Mesothelial cell of epicardium (in vitro differentiated cells): ENCODE data around the gene NPC1. TPM values are rescaled to one million over a fixed set of nuclear protein-coding genes. Genes with fewer than 3 reads are reported as not detected.

Experiments used
- DNase-seq, 2 experiments: peaks; one replicate each; pipeline ENCODE4 v3.0.0; 2021; ENCODE audit warnings: low spot score in 2 of 2; ENCODE audit not compliant: unreplicated experiment in 2 of 2
- H3K27ac Mint-ChIP-seq: 2 replicates; pipeline ENCODE4 v1.8.0; 2021; ENCODE audit warnings: mixed read lengths
- H3K27me3 Mint-ChIP-seq: 2 replicates; pipeline ENCODE4 v1.8.0; 2021; ENCODE audit warnings: low read depth, mixed read lengths
- H3K36me3 Mint-ChIP-seq: 2 replicates; pipeline ENCODE4 v1.8.0; 2021; ENCODE audit warnings: mixed read lengths
- H3K4me1 Mint-ChIP-seq: 2 replicates; pipeline ENCODE4 v1.8.0; 2021; ENCODE audit warnings: mixed read lengths
- H3K4me3 Mint-ChIP-seq: 2 replicates; pipeline ENCODE4 v1.8.0; 2021; ENCODE audit warnings: mild to moderate bottlenecking, moderate library complexity, mixed read lengths
- H3K9me3 Mint-ChIP-seq: 2 replicates; pipeline ENCODE4 v1.8.0; 2021; ENCODE audit warnings: mixed read lengths
- total RNA-seq: library from RNA; stranded (reverse); gene quantifications from 3 replicates; pipeline ENCODE4 v1.2.1, GENCODE V29; 2021
- TF ChIP-seq, protein P1 (sequence below): fragments of 200-600 bp; sonication (generic); IDR thresholded peaks from one replicate; pipeline ENCODE4 v1.5.0; 2021; ENCODE audit warnings: antibody characterized with exemption; ENCODE audit not compliant: unreplicated experiment

The NPC1 gene
- total RNA-seq, 1 donor from 2014 or later: 39.9 TPM

DNA sequence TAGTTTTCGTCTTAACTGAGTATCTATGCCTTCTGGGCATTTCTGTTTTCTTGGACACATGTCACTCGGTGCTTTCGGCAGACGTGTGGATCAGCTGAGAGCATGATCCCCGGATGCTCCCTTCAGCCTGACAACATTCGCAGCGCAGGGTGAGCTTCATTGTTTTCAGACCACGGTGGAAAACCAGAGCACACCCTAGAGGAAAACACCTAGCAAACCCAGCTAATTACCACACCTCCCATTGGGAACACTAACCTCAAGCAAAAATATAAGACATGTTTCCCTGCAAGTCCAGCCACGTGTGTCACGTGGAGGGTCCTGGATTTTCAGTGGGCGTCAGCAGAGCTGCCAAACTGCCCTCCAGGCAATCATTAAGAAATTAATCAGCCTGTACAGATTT is 45.4 kb upstream of the NPC1 start:
- Mint-ChIP-seq H3K9me3 (no peaks in the 10 kb centered on the region), H3K4me3 (no peak overlapping the region), H3K27ac (peak overlapping the region; percentile 33), H3K36me3 (no peaks in the 10 kb centered on the region), H3K4me1 (peaks cover 19% of the 10 kb centered on the region), H3K27me3 (no peaks in the 10 kb centered on the region)
- DNase-seq: no peak
- TF ChIP-seq, protein P1, sequence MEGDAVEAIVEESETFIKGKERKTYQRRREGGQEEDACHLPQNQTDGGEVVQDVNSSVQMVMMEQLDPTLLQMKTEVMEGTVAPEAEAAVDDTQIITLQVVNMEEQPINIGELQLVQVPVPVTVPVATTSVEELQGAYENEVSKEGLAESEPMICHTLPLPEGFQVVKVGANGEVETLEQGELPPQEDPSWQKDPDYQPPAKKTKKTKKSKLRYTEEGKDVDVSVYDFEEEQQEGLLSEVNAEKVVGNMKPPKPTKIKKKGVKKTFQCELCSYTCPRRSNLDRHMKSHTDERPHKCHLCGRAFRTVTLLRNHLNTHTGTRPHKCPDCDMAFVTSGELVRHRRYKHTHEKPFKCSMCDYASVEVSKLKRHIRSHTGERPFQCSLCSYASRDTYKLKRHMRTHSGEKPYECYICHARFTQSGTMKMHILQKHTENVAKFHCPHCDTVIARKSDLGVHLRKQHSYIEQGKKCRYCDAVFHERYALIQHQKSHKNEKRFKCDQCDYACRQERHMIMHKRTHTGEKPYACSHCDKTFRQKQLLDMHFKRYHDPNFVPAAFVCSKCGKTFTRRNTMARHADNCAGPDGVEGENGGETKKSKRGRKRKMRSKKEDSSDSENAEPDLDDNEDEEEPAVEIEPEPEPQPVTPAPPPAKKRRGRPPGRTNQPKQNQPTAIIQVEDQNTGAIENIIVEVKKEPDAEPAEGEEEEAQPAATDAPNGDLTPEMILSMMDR: no peak

DNA sequence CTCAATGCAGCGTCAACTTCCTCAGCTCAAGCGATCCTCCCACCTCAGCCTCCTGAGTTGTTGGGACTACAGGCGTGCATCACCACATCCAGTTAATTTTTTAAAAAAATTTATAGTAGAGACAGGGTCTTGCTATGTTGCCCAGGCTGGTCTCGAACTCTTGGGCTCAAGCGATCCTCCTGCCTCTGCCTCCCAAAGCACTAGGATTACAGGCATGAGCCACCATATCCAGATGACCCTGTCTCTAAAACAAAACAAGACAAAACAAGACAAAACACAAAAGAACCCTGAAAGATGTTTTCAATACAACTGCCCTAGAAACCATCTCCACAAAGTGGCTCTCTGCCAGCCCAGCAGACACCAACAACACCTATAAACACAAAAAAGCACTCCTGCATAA is 45.0 kb upstream of the NPC1 start:
- Mint-ChIP-seq H3K4me3 (no peak overlapping the region), H3K9me3 (no peaks in the 10 kb centered on the region), H3K4me1 (peaks cover 19% of the 10 kb centered on the region), H3K27ac (no peak overlapping the region), H3K27me3 (no peaks in the 10 kb centered on the region), H3K36me3 (no peaks in the 10 kb centered on the region)
- TF ChIP-seq, protein P1: no peak
- no peak for DNase-seq

- Mint-ChIP-seq H3K4me1 (peaks cover 19% of the 10 kb centered on the region), H3K9me3 (no peaks in the 10 kb centered on the region), H3K27ac (no peak overlapping the region), H3K4me3 (no peak overlapping the region), H3K36me3 (no peaks in the 10 kb centered on the region), H3K27me3 (no peaks in the 10 kb centered on the region)
- TF ChIP-seq, protein P1: no peak
- no peak for DNase-seq
Measured at GRCh38 chr18:23629444-23629946, 43.2 kb upstream of the NPC1 start.

DNA sequence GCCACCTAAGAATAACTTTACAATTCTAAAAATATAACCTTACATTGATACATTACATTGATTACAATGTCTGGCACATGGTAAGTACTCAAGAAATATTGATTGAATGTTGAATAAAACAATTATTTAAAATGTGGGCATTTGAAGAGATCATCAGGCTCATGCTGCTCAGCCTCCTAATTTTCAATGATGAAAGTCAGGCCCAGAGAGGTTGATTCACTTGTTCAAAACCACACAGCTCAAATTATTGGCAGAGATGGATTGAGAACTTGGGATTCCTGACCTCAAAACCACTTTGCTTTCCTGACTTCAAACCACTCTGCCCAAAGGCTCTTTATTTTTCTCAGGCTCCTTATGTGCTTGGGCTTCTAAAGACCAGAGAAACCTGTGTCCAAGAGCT is 41.7 kb upstream of the NPC1 start:
- Mint-ChIP-seq H3K4me1 (peaks cover 15% of the 10 kb centered on the region), H3K4me3 (no peak overlapping the region), H3K36me3 (no peaks in the 10 kb centered on the region), H3K27ac (no peak overlapping the region), H3K27me3 (no peaks in the 10 kb centered on the region), H3K9me3 (no peaks in the 10 kb centered on the region)
- no peak for DNase-seq
- TF ChIP-seq, protein P1: no peak

GRCh38 chr18:23627321-23627720 is 41.0 kb upstream of the NPC1 start:
- no peak for DNase-seq
- Mint-ChIP-seq H3K4me1 (peaks cover 10% of the 10 kb centered on the region), H3K27me3 (peaks cover 2% of the 10 kb centered on the region), H3K36me3 (no peaks in the 10 kb centered on the region), H3K27ac (no peak overlapping the region), H3K9me3 (no peaks in the 10 kb centered on the region), H3K4me3 (no peak overlapping the region)
- TF ChIP-seq, protein P1: no peak
